WTC11 (cell line): ENCODE data around the gene LMBR1. TPM values are rescaled to one million over a fixed set of nuclear protein-coding genes. Genes with fewer than 3 reads are reported as not detected.

ENCODE experiments used
- ATAC-seq: fragments of 200-7000 bp; cut with Tn5 transposase; 2 replicates; pipeline ENCODE4 v1.10.0; 2021; ENCODE audit warnings: mild to moderate bottlenecking, moderate library complexity
- CTCF ChIA-PET: fragments of 300-600 bp; sonication (Branson Sonifier 250); formaldehyde crosslinking; loops from one replicate; lab custom pipeline; 2021; ENCODE audit warnings: antibody characterized with exemption; lab: Charles Lee
- POLR2A ChIA-PET: fragments of 350-600 bp; sonication (Branson Sonifier 250); formaldehyde crosslinking; loops from one replicate; lab custom pipeline; 2021; ENCODE audit warnings: antibody characterized with exemption; lab: Charles Lee
- DNase-seq: peaks from one replicate; pipeline ENCODE4 v3.0.0; 2021; ENCODE audit warnings: low spot score
- H3K27ac Mint-ChIP-seq: 2 replicates; pipeline ENCODE4 v1.8.0; 2021; ENCODE audit warnings: mixed read lengths
- H3K27me3 Mint-ChIP-seq: 2 replicates; pipeline ENCODE4 v1.8.0; 2021; ENCODE audit warnings: low read depth, mild to moderate bottlenecking, moderate library complexity, mixed read lengths
- H3K36me3 Mint-ChIP-seq: 2 replicates; pipeline ENCODE4 v1.8.0; 2021; ENCODE audit warnings: mixed read lengths
- H3K4me1 Mint-ChIP-seq: 2 replicates; pipeline ENCODE4 v1.8.0; 2022; ENCODE audit warnings: mixed read lengths
- H3K4me3 Mint-ChIP-seq: 2 replicates; pipeline ENCODE4 v1.8.0; 2021; ENCODE audit warnings: mild to moderate bottlenecking, moderate library complexity, mixed read lengths
- H3K9me3 Mint-ChIP-seq: 2 replicates; pipeline ENCODE4 v1.8.0; 2021; ENCODE audit warnings: mixed read lengths
- ATF1 ChIP-seq: sonication (generic); formaldehyde crosslinking; IDR thresholded peaks from 2 replicates; pipeline ENCODE4 v1.8.1; 2023; ENCODE audit warnings: mild to moderate bottlenecking, moderate library complexity, missing genetic modification reagents
- FOXJ3 ChIP-seq: sonication (generic); formaldehyde crosslinking; IDR thresholded peaks from 2 replicates; pipeline ENCODE4 v1.9.0; 2021; ENCODE audit warnings: missing genetic modification reagents, mild to moderate bottlenecking, borderline replicate concordance
- JAZF1 ChIP-seq: fragments of 250-450 bp; sonication (Bioruptor Pico); IDR thresholded peaks from 2 replicates; pipeline ENCODE4 v1.9.0; 2021; ENCODE audit warnings: moderate library complexity, mild to moderate bottlenecking, inconsistent platforms
- NFE2L1 ChIP-seq: sonication (generic); formaldehyde crosslinking; IDR thresholded peaks from 2 replicates; pipeline ENCODE4 v1.8.1; 2023; ENCODE audit warnings: missing genetic modification reagents
- NFYB ChIP-seq: sonication (generic); formaldehyde crosslinking; conservative IDR thresholded peaks from 2 replicates; pipeline ENCODE4 v1.8.0; 2022; ENCODE audit warnings: low read depth, missing genetic modification reagents
- NR1H2 ChIP-seq: sonication (generic); formaldehyde crosslinking; IDR thresholded peaks from 2 replicates; pipeline ENCODE4 v1.9.0; 2021; ENCODE audit warnings: mild to moderate bottlenecking, moderate library complexity, missing genetic modification reagents
- PRRX2 ChIP-seq: fragments of 250-450 bp; sonication (Bioruptor Pico); IDR thresholded peaks from 2 replicates; pipeline ENCODE4 v1.8.0; 2021; ENCODE audit warnings: mild to moderate bottlenecking
- RORB ChIP-seq: fragments of 250-450 bp; sonication (Bioruptor Pico); IDR thresholded peaks from 2 replicates; pipeline ENCODE4 v1.9.0; 2021; ENCODE audit warnings: mild to moderate bottlenecking
- ZNF671 ChIP-seq: fragments of 250-450 bp; sonication (Bioruptor Pico); IDR thresholded peaks from 2 replicates; pipeline ENCODE4 v1.8.0; 2021; ENCODE audit warnings: mild to moderate bottlenecking
- total RNA-seq: library from RNA; stranded (reverse); gene quantifications from 3 replicates; pipeline ENCODE4 v1.2.3, GENCODE V29; 2021
- TF ChIP-seq, protein P1 (sequence below): sonication (generic); formaldehyde crosslinking; IDR thresholded peaks from 2 replicates; pipeline ENCODE4 v1.8.1; 2023; ENCODE audit warnings: mild to moderate bottlenecking, missing genetic modification reagents, moderate library complexity
- TF ChIP-seq, protein P2 (sequence below): sonication (generic); formaldehyde crosslinking; IDR thresholded peaks from 2 replicates; pipeline ENCODE4 v1.8.0; 2022; ENCODE audit warnings: mild to moderate bottlenecking, missing genetic modification reagents
- TF ChIP-seq, protein P3 (sequence below): sonication (generic); formaldehyde crosslinking; IDR thresholded peaks from 2 replicates; pipeline ENCODE4 v1.8.1; 2022; ENCODE audit warnings: missing genetic modification reagents, borderline replicate concordance
- TF ChIP-seq, protein P4 (sequence below): sonication (generic); formaldehyde crosslinking; IDR thresholded peaks from 2 replicates; pipeline ENCODE4 v1.8.0; 2023; ENCODE audit warnings: missing genetic modification reagents, mild to moderate bottlenecking, borderline replicate concordance
- TF ChIP-seq, protein P5 (sequence below): fragments of 250-450 bp; sonication (Bioruptor Pico); IDR thresholded peaks from 2 replicates; pipeline ENCODE4 v1.9.0; 2021; ENCODE audit warnings: moderate library complexity, mild to moderate bottlenecking, inconsistent platforms, borderline replicate concordance
- TF ChIP-seq, protein P6 (sequence below): sonication (generic); formaldehyde crosslinking; IDR thresholded peaks from 2 replicates; pipeline ENCODE4 v1.8.0; 2022; ENCODE audit warnings: mild to moderate bottlenecking, missing genetic modification reagents
- TF ChIP-seq, protein P7 (sequence below): sonication (generic); formaldehyde crosslinking; IDR thresholded peaks from 2 replicates; pipeline ENCODE4 v1.8.1; 2023; ENCODE audit warnings: mild to moderate bottlenecking, missing genetic modification reagents, moderate library complexity
- TF ChIP-seq, protein P8 (sequence below): sonication (generic); formaldehyde crosslinking; IDR thresholded peaks from 2 replicates; pipeline ENCODE4 v1.8.1; 2022; ENCODE audit warnings: mild to moderate bottlenecking, moderate library complexity, missing genetic modification reagents
- TF ChIP-seq, protein P9 (sequence below): sonication (generic); formaldehyde crosslinking; IDR thresholded peaks from 2 replicates; pipeline ENCODE4 v1.8.1; 2022; ENCODE audit warnings: mild to moderate bottlenecking, missing genetic modification reagents, moderate library complexity, borderline replicate concordance

The LMBR1 gene
- total RNA-seq, 1 experiment from 2014 or later = 55.6 TPM

DNA sequence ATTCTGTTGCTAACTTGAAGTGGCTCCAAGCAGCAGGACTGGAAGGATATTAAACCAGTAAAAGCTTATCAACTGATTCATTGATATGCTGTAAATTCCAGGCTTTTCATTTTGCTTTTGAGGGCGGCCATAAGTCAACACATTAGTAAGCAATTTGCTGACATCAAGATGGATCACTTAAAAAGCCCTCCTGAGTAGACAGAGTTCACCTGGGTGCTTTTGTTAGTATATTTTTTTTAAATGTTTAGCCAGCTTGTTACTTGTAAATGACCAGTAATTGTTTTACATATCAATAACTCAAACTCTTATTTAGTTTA, 225.9 kb downstream of the LMBR1 start:
- POLR2A ChIA-PET = no interaction called here
- CTCF ChIA-PET = interaction anchor here (2.2 kb wide), 1 partner anchor 87 kb away, joined by 10 read pairs; no protein-coding TSS in a partner anchor
- Mint-ChIP-seq H3K9me3 (no peaks in the 10 kb centered on the region), H3K4me3 (no peak overlapping the region), H3K27ac (no peak overlapping the region), H3K27me3 (peaks cover 8% of the 10 kb centered on the region), H3K4me1 (peaks cover 33% of the 10 kb centered on the region), H3K36me3 (0 out of 2 replicates have a peak, but pooled peaks cover 4% of the 10 kb centered on the region)
- ATAC-seq (no peak), DNase-seq (no peak)
- TF ChIP-seq RORB (no peak), NFE2L1 (CRISPR knock-in tag) (no peak), JAZF1 (CRISPR knock-in tag) (no peak), PRRX2 (no peak), ATF1 (no peak), NFYB (CRISPR knock-in tag) (no peak), FOXJ3 (CRISPR knock-in tag) (no peak), ZNF671 (CRISPR knock-in tag) (no peak), NR1H2 (CRISPR knock-in tag) (no peak)
- TF ChIP-seq, protein P1, sequence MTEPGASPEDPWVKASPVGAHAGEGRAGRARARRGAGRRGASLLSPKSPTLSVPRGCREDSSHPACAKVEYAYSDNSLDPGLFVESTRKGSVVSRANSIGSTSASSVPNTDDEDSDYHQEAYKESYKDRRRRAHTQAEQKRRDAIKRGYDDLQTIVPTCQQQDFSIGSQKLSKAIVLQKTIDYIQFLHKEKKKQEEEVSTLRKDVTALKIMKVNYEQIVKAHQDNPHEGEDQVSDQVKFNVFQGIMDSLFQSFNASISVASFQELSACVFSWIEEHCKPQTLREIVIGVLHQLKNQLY (CRISPR knock-in tag) = no peak
- TF ChIP-seq, protein P2, sequence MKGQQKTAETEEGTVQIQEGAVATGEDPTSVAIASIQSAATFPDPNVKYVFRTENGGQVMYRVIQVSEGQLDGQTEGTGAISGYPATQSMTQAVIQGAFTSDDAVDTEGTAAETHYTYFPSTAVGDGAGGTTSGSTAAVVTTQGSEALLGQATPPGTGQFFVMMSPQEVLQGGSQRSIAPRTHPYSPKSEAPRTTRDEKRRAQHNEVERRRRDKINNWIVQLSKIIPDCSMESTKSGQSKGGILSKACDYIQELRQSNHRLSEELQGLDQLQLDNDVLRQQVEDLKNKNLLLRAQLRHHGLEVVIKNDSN (CRISPR knock-in tag) = no peak
- TF ChIP-seq, protein P3, sequence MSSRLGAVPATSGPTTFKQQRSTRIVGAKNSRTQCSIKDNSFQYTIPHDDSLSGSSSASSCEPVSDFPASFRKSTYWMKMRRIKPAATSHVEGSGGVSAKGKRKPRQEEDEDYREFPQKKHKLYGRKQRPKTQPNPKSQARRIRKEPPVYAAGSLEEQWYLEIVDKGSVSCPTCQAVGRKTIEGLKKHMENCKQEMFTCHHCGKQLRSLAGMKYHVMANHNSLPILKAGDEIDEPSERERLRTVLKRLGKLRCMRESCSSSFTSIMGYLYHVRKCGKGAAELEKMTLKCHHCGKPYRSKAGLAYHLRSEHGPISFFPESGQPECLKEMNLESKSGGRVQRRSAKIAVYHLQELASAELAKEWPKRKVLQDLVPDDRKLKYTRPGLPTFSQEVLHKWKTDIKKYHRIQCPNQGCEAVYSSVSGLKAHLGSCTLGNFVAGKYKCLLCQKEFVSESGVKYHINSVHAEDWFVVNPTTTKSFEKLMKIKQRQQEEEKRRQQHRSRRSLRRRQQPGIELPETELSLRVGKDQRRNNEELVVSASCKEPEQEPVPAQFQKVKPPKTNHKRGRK (CRISPR knock-in tag) = no peak
- TF ChIP-seq, protein P4, sequence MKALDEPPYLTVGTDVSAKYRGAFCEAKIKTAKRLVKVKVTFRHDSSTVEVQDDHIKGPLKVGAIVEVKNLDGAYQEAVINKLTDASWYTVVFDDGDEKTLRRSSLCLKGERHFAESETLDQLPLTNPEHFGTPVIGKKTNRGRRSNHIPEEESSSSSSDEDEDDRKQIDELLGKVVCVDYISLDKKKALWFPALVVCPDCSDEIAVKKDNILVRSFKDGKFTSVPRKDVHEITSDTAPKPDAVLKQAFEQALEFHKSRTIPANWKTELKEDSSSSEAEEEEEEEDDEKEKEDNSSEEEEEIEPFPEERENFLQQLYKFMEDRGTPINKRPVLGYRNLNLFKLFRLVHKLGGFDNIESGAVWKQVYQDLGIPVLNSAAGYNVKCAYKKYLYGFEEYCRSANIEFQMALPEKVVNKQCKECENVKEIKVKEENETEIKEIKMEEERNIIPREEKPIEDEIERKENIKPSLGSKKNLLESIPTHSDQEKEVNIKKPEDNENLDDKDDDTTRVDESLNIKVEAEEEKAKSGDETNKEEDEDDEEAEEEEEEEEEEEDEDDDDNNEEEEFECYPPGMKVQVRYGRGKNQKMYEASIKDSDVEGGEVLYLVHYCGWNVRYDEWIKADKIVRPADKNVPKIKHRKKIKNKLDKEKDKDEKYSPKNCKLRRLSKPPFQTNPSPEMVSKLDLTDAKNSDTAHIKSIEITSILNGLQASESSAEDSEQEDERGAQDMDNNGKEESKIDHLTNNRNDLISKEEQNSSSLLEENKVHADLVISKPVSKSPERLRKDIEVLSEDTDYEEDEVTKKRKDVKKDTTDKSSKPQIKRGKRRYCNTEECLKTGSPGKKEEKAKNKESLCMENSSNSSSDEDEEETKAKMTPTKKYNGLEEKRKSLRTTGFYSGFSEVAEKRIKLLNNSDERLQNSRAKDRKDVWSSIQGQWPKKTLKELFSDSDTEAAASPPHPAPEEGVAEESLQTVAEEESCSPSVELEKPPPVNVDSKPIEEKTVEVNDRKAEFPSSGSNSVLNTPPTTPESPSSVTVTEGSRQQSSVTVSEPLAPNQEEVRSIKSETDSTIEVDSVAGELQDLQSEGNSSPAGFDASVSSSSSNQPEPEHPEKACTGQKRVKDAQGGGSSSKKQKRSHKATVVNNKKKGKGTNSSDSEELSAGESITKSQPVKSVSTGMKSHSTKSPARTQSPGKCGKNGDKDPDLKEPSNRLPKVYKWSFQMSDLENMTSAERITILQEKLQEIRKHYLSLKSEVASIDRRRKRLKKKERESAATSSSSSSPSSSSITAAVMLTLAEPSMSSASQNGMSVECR (CRISPR knock-in tag) = no peak
- TF ChIP-seq, protein P5, sequence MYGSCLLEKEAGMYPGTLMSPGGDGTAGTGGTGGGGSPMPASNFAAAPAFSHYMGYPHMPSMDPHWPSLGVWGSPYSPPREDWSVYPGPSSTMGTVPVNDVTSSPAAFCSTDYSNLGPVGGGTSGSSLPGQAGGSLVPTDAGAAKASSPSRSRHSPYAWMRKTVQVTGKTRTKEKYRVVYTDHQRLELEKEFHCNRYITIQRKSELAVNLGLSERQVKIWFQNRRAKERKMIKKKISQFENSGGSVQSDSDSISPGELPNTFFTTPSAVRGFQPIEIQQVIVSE (CRISPR knock-in tag) = no peak
- TF ChIP-seq, protein P6, sequence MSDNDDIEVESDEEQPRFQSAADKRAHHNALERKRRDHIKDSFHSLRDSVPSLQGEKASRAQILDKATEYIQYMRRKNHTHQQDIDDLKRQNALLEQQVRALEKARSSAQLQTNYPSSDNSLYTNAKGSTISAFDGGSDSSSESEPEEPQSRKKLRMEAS = no peak
- TF ChIP-seq, protein P7, sequence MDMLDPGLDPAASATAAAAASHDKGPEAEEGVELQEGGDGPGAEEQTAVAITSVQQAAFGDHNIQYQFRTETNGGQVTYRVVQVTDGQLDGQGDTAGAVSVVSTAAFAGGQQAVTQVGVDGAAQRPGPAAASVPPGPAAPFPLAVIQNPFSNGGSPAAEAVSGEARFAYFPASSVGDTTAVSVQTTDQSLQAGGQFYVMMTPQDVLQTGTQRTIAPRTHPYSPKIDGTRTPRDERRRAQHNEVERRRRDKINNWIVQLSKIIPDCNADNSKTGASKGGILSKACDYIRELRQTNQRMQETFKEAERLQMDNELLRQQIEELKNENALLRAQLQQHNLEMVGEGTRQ = no peak
- TF ChIP-seq, protein P8, sequence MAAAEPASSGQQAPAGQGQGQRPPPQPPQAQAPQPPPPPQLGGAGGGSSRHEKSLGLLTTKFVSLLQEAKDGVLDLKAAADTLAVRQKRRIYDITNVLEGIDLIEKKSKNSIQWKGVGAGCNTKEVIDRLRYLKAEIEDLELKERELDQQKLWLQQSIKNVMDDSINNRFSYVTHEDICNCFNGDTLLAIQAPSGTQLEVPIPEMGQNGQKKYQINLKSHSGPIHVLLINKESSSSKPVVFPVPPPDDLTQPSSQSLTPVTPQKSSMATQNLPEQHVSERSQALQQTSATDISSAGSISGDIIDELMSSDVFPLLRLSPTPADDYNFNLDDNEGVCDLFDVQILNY (CRISPR knock-in tag) = no peak
- TF ChIP-seq, protein P9, sequence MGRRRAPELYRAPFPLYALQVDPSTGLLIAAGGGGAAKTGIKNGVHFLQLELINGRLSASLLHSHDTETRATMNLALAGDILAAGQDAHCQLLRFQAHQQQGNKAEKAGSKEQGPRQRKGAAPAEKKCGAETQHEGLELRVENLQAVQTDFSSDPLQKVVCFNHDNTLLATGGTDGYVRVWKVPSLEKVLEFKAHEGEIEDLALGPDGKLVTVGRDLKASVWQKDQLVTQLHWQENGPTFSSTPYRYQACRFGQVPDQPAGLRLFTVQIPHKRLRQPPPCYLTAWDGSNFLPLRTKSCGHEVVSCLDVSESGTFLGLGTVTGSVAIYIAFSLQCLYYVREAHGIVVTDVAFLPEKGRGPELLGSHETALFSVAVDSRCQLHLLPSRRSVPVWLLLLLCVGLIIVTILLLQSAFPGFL = no peak
